Measurements from ENCODE around the gene FOXO4. TPM values are rescaled to one million over a fixed set of nuclear protein-coding genes. Genes with fewer than 3 reads are reported as not detected.
A peak's percentile ranks its signal among the peaks of the same experiment; 100 is the strongest.

The FOXO4 gene
- total and polyA plus RNA-seq, 8 donors, result 7.5 to 20.0 (median 12.5) TPM

DNA sequence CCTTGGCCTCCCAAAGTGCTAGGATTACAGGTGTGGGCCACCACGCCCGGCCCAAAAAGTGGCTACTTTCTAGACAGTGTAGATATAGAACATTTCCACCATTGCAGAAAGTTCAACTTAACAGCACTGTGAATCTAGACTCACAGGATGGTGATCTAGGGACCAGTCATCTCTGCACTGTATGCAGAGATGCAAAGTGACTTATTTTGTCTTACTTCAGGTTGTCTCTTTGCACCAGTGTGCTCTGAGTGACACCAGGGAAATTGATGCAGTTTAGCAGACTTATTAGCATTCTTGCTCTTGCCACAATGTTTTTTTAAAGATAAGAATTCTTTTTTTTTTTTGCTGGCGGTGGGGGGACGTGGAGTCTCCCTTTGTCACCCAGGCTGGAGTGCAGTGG is 12.8 kb upstream of the FOXO4 start:
- WGBS, 2 donors, result 57 to 61% methylated on average over 4 of the region's 4 CpGs
- Histone ChIP-seq H3K4me3 (no peak overlapping the region), H3K36me3 (no peaks in the 10 kb centered on the region), H3K9me3 (no peaks in the 10 kb centered on the region), H3K27ac (no peak overlapping the region), H3K4me1 (no peaks in the 10 kb centered on the region), H3K27me3 (peaks cover 0 to 5% (median 2%) of the 10 kb centered on the region in 4 donors)
- DNase-seq (no peak), FAIRE-seq (no peak), ATAC-seq (no peak)
- intact Hi-C loops (cut with DNase I), result no loop called here
- TF ChIP-seq, protein P1, sequence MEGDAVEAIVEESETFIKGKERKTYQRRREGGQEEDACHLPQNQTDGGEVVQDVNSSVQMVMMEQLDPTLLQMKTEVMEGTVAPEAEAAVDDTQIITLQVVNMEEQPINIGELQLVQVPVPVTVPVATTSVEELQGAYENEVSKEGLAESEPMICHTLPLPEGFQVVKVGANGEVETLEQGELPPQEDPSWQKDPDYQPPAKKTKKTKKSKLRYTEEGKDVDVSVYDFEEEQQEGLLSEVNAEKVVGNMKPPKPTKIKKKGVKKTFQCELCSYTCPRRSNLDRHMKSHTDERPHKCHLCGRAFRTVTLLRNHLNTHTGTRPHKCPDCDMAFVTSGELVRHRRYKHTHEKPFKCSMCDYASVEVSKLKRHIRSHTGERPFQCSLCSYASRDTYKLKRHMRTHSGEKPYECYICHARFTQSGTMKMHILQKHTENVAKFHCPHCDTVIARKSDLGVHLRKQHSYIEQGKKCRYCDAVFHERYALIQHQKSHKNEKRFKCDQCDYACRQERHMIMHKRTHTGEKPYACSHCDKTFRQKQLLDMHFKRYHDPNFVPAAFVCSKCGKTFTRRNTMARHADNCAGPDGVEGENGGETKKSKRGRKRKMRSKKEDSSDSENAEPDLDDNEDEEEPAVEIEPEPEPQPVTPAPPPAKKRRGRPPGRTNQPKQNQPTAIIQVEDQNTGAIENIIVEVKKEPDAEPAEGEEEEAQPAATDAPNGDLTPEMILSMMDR (IDR thresholded peaks at IDR 0.05), result no peak

DNA sequence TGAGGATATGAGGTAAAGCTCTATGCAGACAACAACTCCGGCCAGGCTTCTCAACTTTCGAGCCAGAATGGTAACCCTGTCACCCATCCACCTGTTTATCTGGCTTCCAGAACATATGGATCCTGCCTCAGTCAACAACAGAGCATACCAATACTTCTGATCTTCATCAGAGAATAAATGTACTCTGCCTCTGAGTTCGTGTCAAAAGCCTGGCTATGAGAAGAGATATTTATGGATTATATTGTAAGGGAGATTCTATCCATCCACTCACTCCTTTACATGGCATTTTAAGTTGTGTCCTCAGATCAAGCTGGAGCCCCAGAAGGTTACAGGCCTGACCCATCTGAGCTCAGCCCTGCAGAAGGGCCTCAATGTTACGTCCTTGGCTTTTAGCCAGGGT is 9.8 kb upstream of the FOXO4 start:
- no peaks in the 10 kb centered on the region for H3K36me3 ChIP-seq
- intact Hi-C loops (cut with DNase I), result no loop called here
- H3K9me3 ChIP-seq, result no peaks in the 10 kb centered on the region
- WGBS, 2 donors, result 50 to 61% methylated on average over 4 of the region's 4 CpGs
- H3K27me3 ChIP-seq, result peaks cover 0 to 5% (median 0%) of the 10 kb centered on the region in 4 donors
- H3K4me3 ChIP-seq, result no peak overlapping the region
- no peaks in the 10 kb centered on the region for H3K4me1 ChIP-seq
- H3K27ac ChIP-seq, result no peak overlapping the region
- no peak for ATAC-seq
- no peak for DNase-seq
- no peak for FAIRE-seq
- TF ChIP-seq, protein P1 (IDR thresholded peaks at IDR 0.05), result no peak

DNA sequence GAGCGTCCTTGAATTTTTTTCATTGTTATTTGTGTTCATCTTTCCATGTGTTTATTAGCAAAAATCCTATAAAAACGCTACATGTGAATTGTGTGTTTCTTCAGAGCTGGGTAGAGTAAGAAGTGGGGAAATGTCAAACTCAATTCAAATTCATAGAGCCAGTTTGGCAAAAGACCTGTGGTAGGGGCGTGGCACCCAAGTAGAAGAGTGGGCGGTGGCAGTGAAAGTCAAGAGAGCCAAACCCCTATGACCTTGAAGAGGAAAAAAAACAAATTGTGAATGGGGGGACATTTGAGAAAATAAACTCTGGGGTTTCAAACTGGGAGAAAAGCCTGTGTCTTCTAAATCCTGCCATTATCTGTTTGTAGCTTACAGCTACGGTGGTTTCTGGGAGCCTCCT is 4.4 kb upstream of the FOXO4 start:
- ATAC-seq (no peak), DNase-seq (no peak)
- 68 to 86% methylated on average over 5 of the region's 5 CpGs for WGBS, 2 donors

DNA sequence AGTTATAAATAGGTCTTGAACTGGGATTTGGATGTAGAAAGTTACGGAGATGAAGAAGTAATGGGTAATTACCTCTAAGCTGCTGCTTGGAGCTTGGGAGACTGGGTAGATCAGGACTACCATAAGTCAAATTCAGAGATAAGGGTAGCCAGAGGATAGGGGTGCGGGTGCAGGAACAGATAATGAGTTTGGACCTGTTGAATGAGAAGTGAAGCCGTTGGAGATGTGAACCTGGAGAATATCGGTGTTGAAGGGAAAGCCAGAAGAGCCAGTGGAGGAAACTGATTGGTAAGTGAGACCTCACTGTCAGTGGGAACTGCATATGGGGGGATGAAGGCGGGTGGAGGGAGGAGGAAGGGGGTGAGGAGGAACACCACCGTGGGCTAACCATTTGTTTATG is 618 bp upstream of the FOXO4 start:
- Histone ChIP-seq H3K4me1 (no peaks in the 10 kb centered on the region), H3K27ac (no peak overlapping the region), H3K4me3 (peak overlapping the region; percentile 5 to 50 (median 33)), H3K36me3 (no peaks in the 10 kb centered on the region), H3K9me3 (no peaks in the 10 kb centered on the region), H3K27me3 (no peaks in the 10 kb centered on the region)
- 17 to 35% methylated on average over 6 of the region's 6 CpGs for WGBS, 2 donors
- DNase-seq (no peak), ATAC-seq (no peak), FAIRE-seq (no peak)
- intact Hi-C loops (cut with DNase I), result no loop called here
- TF ChIP-seq, protein P1 (IDR thresholded peaks at IDR 0.05), result no peak

More for the DNA sequence above, 4.4 kb upstream of the FOXO4 start:
- Histone ChIP-seq H3K36me3 (no peaks in the 10 kb centered on the region), H3K9me3 (no peaks in the 10 kb centered on the region), H3K4me1 (no peaks in the 10 kb centered on the region), H3K27ac (no peak overlapping the region), H3K27me3 (no peaks in the 10 kb centered on the region), H3K4me3 (no peak overlapping the region)
- intact Hi-C loops (cut with DNase I), result no loop called here
- FAIRE-seq, result no peak
- TF ChIP-seq, protein P1 (IDR thresholded peaks at IDR 0.05), result no peak

DNA sequence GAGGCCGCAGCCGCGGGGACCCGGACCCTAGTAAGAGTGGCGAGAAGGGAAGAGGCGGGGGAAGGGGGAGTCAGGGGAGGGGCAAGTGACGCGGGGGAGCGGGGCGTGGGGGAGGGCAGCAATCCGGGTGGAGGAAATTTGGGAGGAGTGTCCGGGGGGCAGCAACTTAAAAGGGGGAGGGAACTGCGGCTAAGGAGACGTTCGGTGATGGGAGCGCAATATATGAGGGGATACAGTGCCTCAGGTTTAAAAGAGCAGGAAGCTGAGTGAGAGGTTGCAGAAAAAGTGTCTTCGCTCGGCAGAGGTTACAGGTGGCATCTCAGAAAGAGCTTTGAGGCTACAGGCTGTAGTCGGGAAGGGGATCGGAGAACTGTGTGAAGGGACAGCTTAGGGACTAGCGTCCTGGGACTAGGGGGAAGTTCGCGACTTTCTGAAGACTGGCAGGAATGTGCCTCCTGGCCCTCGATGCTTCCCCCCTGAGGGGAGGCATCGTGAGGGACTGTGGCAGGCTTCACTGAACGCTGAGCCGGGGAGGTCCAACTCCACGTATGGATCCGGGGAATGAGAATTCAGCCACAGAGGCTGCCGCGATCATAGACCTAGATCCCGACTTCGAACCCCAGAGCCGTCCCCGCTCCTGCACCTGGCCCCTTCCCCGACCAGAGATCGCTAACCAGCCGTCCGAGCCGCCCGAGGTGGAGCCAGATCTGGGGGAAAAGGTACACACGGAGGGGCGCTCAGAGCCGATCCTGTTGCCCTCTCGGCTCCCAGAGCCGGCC is 519 bp downstream of the FOXO4 start:
- intact Hi-C loops (cut with DNase I), result no loop called here
- ATAC-seq (peak; percentile 70 to 79 (median 78)), FAIRE-seq (no peak), DNase-seq (peak in 4 of 6 donors; percentile 16 to 74 (median 46))
- H3K27ac ChIP-seq, result peak overlapping the region in 2 of 4 donors; percentile 47 to 60
- H3K4me1 ChIP-seq, result no peaks in the 10 kb centered on the region
- H3K9me3 ChIP-seq, result no peaks in the 10 kb centered on the region
- H3K36me3 ChIP-seq, result no peaks in the 10 kb centered on the region
- WGBS, 2 donors, result 0 to 14% methylated on average over 46 of the region's 46 CpGs
- TF ChIP-seq, protein P1 (IDR thresholded peaks at IDR 0.05), result no peak
- peak overlapping the region; percentile 21 to 50 (median 45) for H3K4me3 ChIP-seq
- H3K27me3 ChIP-seq, result no peaks in the 10 kb centered on the region
